Natural killer cell (primary cell): Measurements from ENCODE around the gene SRRM4. TPM values are rescaled to one million over a fixed set of nuclear protein-coding genes. Genes with fewer than 3 reads are reported as not detected.

Source experiments
- ATAC-seq, 3 donors: fragments of 150-1000 bp in 2 of 3; fragments of 200-7000 bp in 1 of 3; cut with Tn5 transposase; 1 replicate in 1 of 3; 2 replicates in 2 of 3; pipeline ENCODE4 v1.10.0; 2021; ENCODE audit warnings: mild to moderate bottlenecking in 2 of 3, moderate library complexity in 2 of 3
- DNase-seq, 2 donors: peaks; one replicate each; pipeline versions ENCODE4 v3.0.0 to v3.0.0-alpha.2; 2013 to 2021; ENCODE audit warnings: mixed read lengths in 1 of 2
- H3K27ac ChIP-seq: one replicate; pipeline ENCODE4 v1.5.1; 2013; ENCODE audit warnings: mild to moderate bottlenecking, low read length
- H3K27me3 ChIP-seq: one replicate; pipeline ENCODE4 v1.6.1; 2013; ENCODE audit warnings: low read length; ENCODE audit not compliant: control insufficient read depth, insufficient read depth
- H3K36me3 ChIP-seq: one replicate; pipeline ENCODE4 v1.6.1; 2013; ENCODE audit warnings: low read length; ENCODE audit not compliant: control insufficient read depth, insufficient read depth
- H3K4me1 ChIP-seq: one replicate; pipeline ENCODE4 v1.6.1; 2013; ENCODE audit warnings: low read length; ENCODE audit not compliant: control insufficient read depth, insufficient read depth
- H3K4me3 ChIP-seq: one replicate; pipeline ENCODE4 v1.5.1; 2013; ENCODE audit warnings: low read length
- H3K9me3 ChIP-seq: one replicate; pipeline ENCODE4 v1.6.1; 2013; ENCODE audit warnings: low read length; ENCODE audit not compliant: control insufficient read depth, insufficient read depth
- H3K27ac Mint-ChIP-seq, 2 donors: one replicate each; pipeline ENCODE4 v1.8.0; 2022; ENCODE audit warnings: mild to moderate bottlenecking in 2 of 2, mixed read lengths in 2 of 2, moderate library complexity in 1 of 2
- H3K27me3 Mint-ChIP-seq, 2 donors: one replicate each; pipeline ENCODE4 v1.8.0; 2022; ENCODE audit warnings: low read depth in 2 of 2, mixed read lengths in 2 of 2
- H3K36me3 Mint-ChIP-seq: one replicate; pipeline ENCODE4 v1.8.0; 2022; ENCODE audit warnings: mixed read lengths
- H3K4me1 Mint-ChIP-seq, 2 donors: one replicate each; pipeline ENCODE4 v1.8.0; 2022; ENCODE audit warnings: mixed read lengths in 2 of 2
- H3K4me3 Mint-ChIP-seq: one replicate; pipeline ENCODE4 v1.8.0; 2022; ENCODE audit warnings: mild to moderate bottlenecking, moderate library complexity, mixed read lengths
- H3K9me3 Mint-ChIP-seq, 2 donors: one replicate each; pipeline ENCODE4 v1.8.0; 2022; ENCODE audit warnings: mixed read lengths in 2 of 2
- WGBS: methylation state at CpG from one replicate; pipeline ENCODE4 v1.1.7; 2013; ENCODE audit warnings: missing lambda C conversion rate; ENCODE audit not compliant: insufficient coverage; 5-methylcytosine and 5-hydroxymethylcytosine counted together
- intact Hi-C: fragments of 100-400 bp; cut with micrococcal nuclease; formaldehyde crosslinking; loops from one replicate; pipeline ENCODE4 v1.14.2; 2022
- total RNA-seq, 4 donors: library from RNA; stranded (reverse); fragments of 120-200 nt in 1 of 4; gene quantifications; one replicate each; pipeline versions ENCODE4 v1.2.3 to v1.2.4, GENCODE V29; 2013 to 2022
- TF ChIP-seq, protein P1 (sequence below): fragments of 200-600 bp; IDR thresholded peaks from one replicate; pipeline ENCODE4 v1.8.0; 2022; ENCODE audit warnings: antibody characterized with exemption

SRRM4 gene
- total RNA-seq, 3 donors from 2014 or later (not counting 1 experiment from before 2014, with no cell fraction given): not detected

DNA sequence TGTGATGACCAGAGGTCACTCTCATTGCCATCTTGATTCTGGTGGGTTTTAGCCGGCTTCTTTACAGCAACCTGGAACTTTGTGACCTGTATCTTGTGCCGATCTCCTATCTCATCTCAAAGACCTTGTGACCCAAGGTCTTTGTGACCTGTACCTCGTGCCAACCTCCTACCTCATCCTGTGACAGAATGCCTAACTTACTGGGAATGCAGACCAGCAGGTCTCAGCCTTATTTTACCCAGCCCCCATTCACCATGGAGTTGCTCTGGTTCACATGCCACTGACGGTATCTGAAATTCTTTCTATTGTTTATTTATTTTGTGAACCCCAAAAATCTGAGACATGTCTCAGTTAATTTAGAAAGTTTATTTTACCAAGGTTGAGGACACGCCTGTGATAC, 189.9 kb downstream of the SRRM4 start:
- TF ChIP-seq, protein P1, sequence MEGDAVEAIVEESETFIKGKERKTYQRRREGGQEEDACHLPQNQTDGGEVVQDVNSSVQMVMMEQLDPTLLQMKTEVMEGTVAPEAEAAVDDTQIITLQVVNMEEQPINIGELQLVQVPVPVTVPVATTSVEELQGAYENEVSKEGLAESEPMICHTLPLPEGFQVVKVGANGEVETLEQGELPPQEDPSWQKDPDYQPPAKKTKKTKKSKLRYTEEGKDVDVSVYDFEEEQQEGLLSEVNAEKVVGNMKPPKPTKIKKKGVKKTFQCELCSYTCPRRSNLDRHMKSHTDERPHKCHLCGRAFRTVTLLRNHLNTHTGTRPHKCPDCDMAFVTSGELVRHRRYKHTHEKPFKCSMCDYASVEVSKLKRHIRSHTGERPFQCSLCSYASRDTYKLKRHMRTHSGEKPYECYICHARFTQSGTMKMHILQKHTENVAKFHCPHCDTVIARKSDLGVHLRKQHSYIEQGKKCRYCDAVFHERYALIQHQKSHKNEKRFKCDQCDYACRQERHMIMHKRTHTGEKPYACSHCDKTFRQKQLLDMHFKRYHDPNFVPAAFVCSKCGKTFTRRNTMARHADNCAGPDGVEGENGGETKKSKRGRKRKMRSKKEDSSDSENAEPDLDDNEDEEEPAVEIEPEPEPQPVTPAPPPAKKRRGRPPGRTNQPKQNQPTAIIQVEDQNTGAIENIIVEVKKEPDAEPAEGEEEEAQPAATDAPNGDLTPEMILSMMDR: no peak
- no peak for ATAC-seq
- Histone ChIP-seq H3K4me3 (no peak overlapping the region), H3K27ac (no peak overlapping the region), H3K9me3 (no peaks in the 10 kb centered on the region), H3K27me3 (no peaks in the 10 kb centered on the region), H3K4me1 (no peaks in the 10 kb centered on the region), H3K36me3 (no peaks in the 10 kb centered on the region)
- no peak for DNase-seq
- Mint-ChIP-seq H3K9me3 (no peaks in the 10 kb centered on the region), H3K36me3 (no peaks in the 10 kb centered on the region), H3K4me3 (no peak overlapping the region), H3K27ac (no peak overlapping the region), H3K4me1 (no peaks in the 10 kb centered on the region), H3K27me3 (peaks cover 1 to 10% of the 10 kb centered on the region in 2 donors)
- WGBS: 88% methylated on average over 5 of the region's 5 CpGs
- intact Hi-C loops: no loop called here

GRCh38 chr12:119171691-119172425, 190.5 kb downstream of the SRRM4 start:
- intact Hi-C loops: no loop called here
- no peaks in the 10 kb centered on the region for H3K36me3 Mint-ChIP-seq

GRCh38 chr12:119175081-119175480, 193.7 kb downstream of the SRRM4 start:
- no peak overlapping the region for H3K27ac ChIP-seq
- TF ChIP-seq, protein P1: no peak
- H3K4me1 ChIP-seq: no peaks in the 10 kb centered on the region
- peaks cover 4% of the 10 kb centered on the region for H3K27me3 ChIP-seq
- DNase-seq (no peak), ATAC-seq (no peak)
- WGBS: 63% methylated on average over 5 of the region's 5 CpGs
- no peaks in the 10 kb centered on the region for H3K9me3 ChIP-seq
- no peak overlapping the region for H3K27ac Mint-ChIP-seq
- H3K9me3 Mint-ChIP-seq: no peaks in the 10 kb centered on the region
- peaks cover 13 to 22% of the 10 kb centered on the region in 2 donors for H3K27me3 Mint-ChIP-seq
- intact Hi-C loops: no loop called here
- no peaks in the 10 kb centered on the region for H3K36me3 ChIP-seq
- no peak overlapping the region for H3K4me3 ChIP-seq
- H3K4me3 Mint-ChIP-seq: no peak overlapping the region
- no peaks in the 10 kb centered on the region for H3K4me1 Mint-ChIP-seq
- H3K36me3 Mint-ChIP-seq: no peaks in the 10 kb centered on the region

More at GRCh38 chr12:119171691-119172425, 190.5 kb downstream of the SRRM4 start:
- Mint-ChIP-seq H3K4me1 (no peaks in the 10 kb centered on the region), H3K9me3 (no peaks in the 10 kb centered on the region), H3K27me3 (peaks cover 3 to 15% of the 10 kb centered on the region in 2 donors), H3K4me3 (no peak overlapping the region), H3K27ac (no peak overlapping the region)
- Histone ChIP-seq H3K27ac (no peak overlapping the region), H3K36me3 (no peaks in the 10 kb centered on the region), H3K4me1 (no peaks in the 10 kb centered on the region), H3K27me3 (no peaks in the 10 kb centered on the region), H3K9me3 (no peaks in the 10 kb centered on the region), H3K4me3 (no peak overlapping the region)
- ATAC-seq: no peak
- DNase-seq: no peak
- WGBS: 78% methylated on average over 15 of the region's 15 CpGs
- TF ChIP-seq, protein P1: no peak
